ENCODE measurements around the gene HOXD12.

The HOXD12 gene

GRCh38 chr2:176147800-176148496, 48.4 kb downstream of the HOXD12 start:
- Histone ChIP-seq H3K36me3 (ENCODE audit: insufficient read depth, low read length) (0 out of 2 replicates have a peak, but pooled peaks cover 3% of the 10 kb centered on the region), H3K4me1 (ENCODE audit: control insufficient read depth, insufficient read depth, low read length, unreplicated experiment) (no peaks in the 10 kb centered on the region), H3K79me2 (ENCODE audit: control insufficient read depth, insufficient read depth, low read length, unreplicated experiment) (peaks cover 4% of the 10 kb centered on the region), H3K27me3 (ENCODE audit: insufficient read depth, low read length) (no peaks in the 10 kb centered on the region), H3K27ac (ENCODE audit: low read depth, low read length) (no peak overlapping the region), H3K4me3 (ENCODE audit: low read depth, low read length) (no peak overlapping the region), H2AFZ (ENCODE audit: low read length, unreplicated experiment) (no peak overlapping the region)

- 0 out of 2 replicates have a peak, but pooled peaks cover 3% of the 10 kb centered on the region for H3K36me3 ChIP-seq (ENCODE audit: insufficient read depth, low read length)
- H3K79me2 ChIP-seq (ENCODE audit: control insufficient read depth, insufficient read depth, low read length, unreplicated experiment) = peaks cover 4% of the 10 kb centered on the region
- no peak overlapping the region for H3K4me3 ChIP-seq (ENCODE audit: low read depth, low read length)
- H3K4me1 ChIP-seq (ENCODE audit: control insufficient read depth, insufficient read depth, low read length, unreplicated experiment) = no peaks in the 10 kb centered on the region
- H2AFZ ChIP-seq (ENCODE audit: low read length, unreplicated experiment) = no peak overlapping the region
- H3K27me3 ChIP-seq (ENCODE audit: insufficient read depth, low read length) = no peaks in the 10 kb centered on the region
- H3K27ac ChIP-seq (ENCODE audit: low read depth, low read length) = no peak overlapping the region
Observed at GRCh38 chr2:176148751-176149421, 49.3 kb downstream of the HOXD12 start.

- H3K27ac ChIP-seq (ENCODE audit: low read depth, low read length) = no peak overlapping the region
- H2AFZ ChIP-seq (ENCODE audit: low read length, unreplicated experiment) = no peak overlapping the region
- H3K79me2 ChIP-seq (ENCODE audit: control insufficient read depth, insufficient read depth, low read length, unreplicated experiment) = peaks cover 4% of the 10 kb centered on the region
- no peak overlapping the region for H3K4me3 ChIP-seq (ENCODE audit: low read depth, low read length)
- H3K36me3 ChIP-seq (ENCODE audit: insufficient read depth, low read length) = 0 out of 2 replicates have a peak, but pooled peaks cover 3% of the 10 kb centered on the region
- no peaks in the 10 kb centered on the region for H3K4me1 ChIP-seq (ENCODE audit: control insufficient read depth, insufficient read depth, low read length, unreplicated experiment)
- no peaks in the 10 kb centered on the region for H3K27me3 ChIP-seq (ENCODE audit: insufficient read depth, low read length)
Observed at GRCh38 chr2:176149481-176149938, 49.9 kb downstream of the HOXD12 start.

- Histone ChIP-seq H3K79me2 (ENCODE audit: control insufficient read depth, insufficient read depth, low read length, unreplicated experiment) (peaks cover 3% of the 10 kb centered on the region), H3K27me3 (ENCODE audit: insufficient read depth, low read length) (no peaks in the 10 kb centered on the region), H3K27ac (ENCODE audit: low read depth, low read length) (no peak overlapping the region), H2AFZ (ENCODE audit: low read length, unreplicated experiment) (no peak overlapping the region), H3K4me3 (ENCODE audit: low read depth, low read length) (no peak overlapping the region), H3K4me1 (ENCODE audit: control insufficient read depth, insufficient read depth, low read length, unreplicated experiment) (no peaks in the 10 kb centered on the region), H3K36me3 (ENCODE audit: insufficient read depth, low read length) (0 out of 2 replicates have a peak, but pooled peaks cover 3% of the 10 kb centered on the region)
Observed at GRCh38 chr2:176149939-176150583, 50.5 kb downstream of the HOXD12 start.

- H3K4me3 ChIP-seq (ENCODE audit: low read depth, low read length) = no peak overlapping the region
- no peaks in the 10 kb centered on the region for H3K27me3 ChIP-seq (ENCODE audit: insufficient read depth, low read length)
- no peaks in the 10 kb centered on the region for H3K79me2 ChIP-seq (ENCODE audit: control insufficient read depth, insufficient read depth, low read length, unreplicated experiment)
- H3K4me1 ChIP-seq (ENCODE audit: control insufficient read depth, insufficient read depth, low read length, unreplicated experiment) = no peaks in the 10 kb centered on the region
- H2AFZ ChIP-seq (ENCODE audit: low read length, unreplicated experiment) = no peak overlapping the region
- 0 out of 2 replicates have a peak, but pooled peaks cover 3% of the 10 kb centered on the region for H3K36me3 ChIP-seq (ENCODE audit: insufficient read depth, low read length)
- H3K27ac ChIP-seq (ENCODE audit: low read depth, low read length) = no peak overlapping the region
Observed at GRCh38 chr2:176150584-176151441, 51.2 kb downstream of the HOXD12 start.

GRCh38 chr2:176151442-176152287, 52.1 kb downstream of the HOXD12 start, which contains the start of gene HOXD4:
HOXD4 (plus strand) TSS chr2:176151550; CDS start chr2:176151634, 84 bp downstream.
- no peaks in the 10 kb centered on the region for H3K4me1 ChIP-seq (ENCODE audit: control insufficient read depth, insufficient read depth, low read length, unreplicated experiment)
- no peaks in the 10 kb centered on the region for H3K27me3 ChIP-seq (ENCODE audit: insufficient read depth, low read length)
- no peak within 1 kb of the TSS for H3K27ac ChIP-seq (ENCODE audit: low read depth, low read length)
- H3K36me3 ChIP-seq (ENCODE audit: insufficient read depth, low read length) = 0 out of 2 replicates have a peak, but pooled peaks cover 3% of the 10 kb centered on the region
- no peaks in the 10 kb centered on the region for H3K79me2 ChIP-seq (ENCODE audit: control insufficient read depth, insufficient read depth, low read length, unreplicated experiment)
- no peak within 1 kb of the TSS for H2AFZ ChIP-seq (ENCODE audit: low read length, unreplicated experiment)
- no peak within 1 kb of the TSS for H3K4me3 ChIP-seq (ENCODE audit: low read depth, low read length)
